Subcutaneous adipose tissue (tissue), 4 donors: ENCODE results near the gene ARPC1A. TPM values are rescaled to one million over a fixed set of nuclear protein-coding genes. Genes with fewer than 3 reads are reported as not detected.

Experiments used
- total RNA-seq, 4 donors: library from RNA; depleted of rRNA; stranded (reverse); fragments of >200 nt; gene quantifications; one replicate each; pipeline ENCODE4 v1.1.0, GENCODE V29; 2016
- TF ChIP-seq, protein P1 (sequence below): fragments of 450-650 bp; IDR thresholded peaks from one replicate; pipeline ENCODE4 v1.5.1; 2016; ENCODE audit warnings: low read depth, mild to moderate bottlenecking, control low read depth, antibody characterized with exemption, moderate library complexity

ARPC1A gene
- total RNA-seq, 4 donors from 2014 or later, result 87.2 to 152 (median 113) TPM

DNA sequence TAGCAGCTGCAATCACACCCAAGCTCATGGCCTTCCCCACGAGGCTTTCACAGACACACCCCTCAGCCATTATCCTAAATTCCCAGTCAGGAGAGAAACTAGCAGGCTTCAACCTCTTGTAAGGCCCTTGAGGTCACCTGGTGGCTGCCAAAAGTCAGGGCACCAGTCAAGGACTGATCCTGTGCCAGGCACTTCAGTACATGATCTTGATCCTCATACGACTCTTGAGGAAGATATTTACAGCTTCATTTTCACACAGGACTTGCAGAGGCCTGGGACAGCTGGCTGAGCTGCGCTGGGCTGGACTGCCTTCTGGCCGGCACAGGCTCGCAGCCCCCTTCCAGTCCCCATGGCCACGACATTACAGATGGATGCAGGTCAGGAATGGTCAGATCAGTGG lies 73.9 kb downstream of the ARPC1A start:
- TF ChIP-seq, protein P1, sequence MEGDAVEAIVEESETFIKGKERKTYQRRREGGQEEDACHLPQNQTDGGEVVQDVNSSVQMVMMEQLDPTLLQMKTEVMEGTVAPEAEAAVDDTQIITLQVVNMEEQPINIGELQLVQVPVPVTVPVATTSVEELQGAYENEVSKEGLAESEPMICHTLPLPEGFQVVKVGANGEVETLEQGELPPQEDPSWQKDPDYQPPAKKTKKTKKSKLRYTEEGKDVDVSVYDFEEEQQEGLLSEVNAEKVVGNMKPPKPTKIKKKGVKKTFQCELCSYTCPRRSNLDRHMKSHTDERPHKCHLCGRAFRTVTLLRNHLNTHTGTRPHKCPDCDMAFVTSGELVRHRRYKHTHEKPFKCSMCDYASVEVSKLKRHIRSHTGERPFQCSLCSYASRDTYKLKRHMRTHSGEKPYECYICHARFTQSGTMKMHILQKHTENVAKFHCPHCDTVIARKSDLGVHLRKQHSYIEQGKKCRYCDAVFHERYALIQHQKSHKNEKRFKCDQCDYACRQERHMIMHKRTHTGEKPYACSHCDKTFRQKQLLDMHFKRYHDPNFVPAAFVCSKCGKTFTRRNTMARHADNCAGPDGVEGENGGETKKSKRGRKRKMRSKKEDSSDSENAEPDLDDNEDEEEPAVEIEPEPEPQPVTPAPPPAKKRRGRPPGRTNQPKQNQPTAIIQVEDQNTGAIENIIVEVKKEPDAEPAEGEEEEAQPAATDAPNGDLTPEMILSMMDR, result no peak

DNA sequence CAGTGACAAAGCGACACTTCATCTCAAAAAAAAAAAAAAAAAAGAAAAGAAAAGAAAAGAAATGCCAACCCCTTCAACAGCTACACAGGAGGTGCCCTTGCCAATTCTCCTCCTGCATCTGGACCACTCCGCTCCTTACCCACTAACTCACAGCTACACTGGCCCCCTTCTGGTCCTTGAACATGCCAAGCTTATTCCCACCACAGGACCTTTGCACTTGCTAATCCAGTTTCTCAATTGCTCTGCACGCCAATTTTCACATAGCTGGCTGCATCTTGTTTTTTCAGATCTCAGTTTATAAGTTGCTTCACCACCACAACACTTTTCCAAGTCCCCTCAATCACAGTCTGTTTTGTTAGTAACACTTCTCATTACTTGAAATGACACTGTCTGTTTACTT lies 77.2 kb downstream of the ARPC1A start:
- TF ChIP-seq, protein P1, result no peak

DNA sequence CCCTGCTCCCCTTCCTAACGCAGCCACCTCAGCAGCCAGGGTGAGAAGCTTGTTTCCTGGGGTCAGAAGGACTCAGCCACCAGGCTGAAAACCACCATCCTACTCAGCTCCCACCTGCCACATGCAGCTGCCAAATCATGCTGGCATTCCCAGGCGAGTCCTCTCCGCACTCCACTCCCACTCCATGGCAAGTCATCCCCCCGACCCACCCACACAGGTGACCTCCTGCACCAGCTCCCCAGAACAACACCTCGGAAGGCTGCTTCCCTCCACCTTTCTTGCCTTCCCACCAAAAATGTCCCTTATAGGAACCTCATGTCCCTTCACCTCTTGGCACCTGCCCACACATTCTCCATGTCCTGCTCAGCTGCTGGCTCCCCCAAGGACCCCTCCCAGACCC lies 78.1 kb downstream of the ARPC1A start:
- TF ChIP-seq, protein P1, result no peak

DNA sequence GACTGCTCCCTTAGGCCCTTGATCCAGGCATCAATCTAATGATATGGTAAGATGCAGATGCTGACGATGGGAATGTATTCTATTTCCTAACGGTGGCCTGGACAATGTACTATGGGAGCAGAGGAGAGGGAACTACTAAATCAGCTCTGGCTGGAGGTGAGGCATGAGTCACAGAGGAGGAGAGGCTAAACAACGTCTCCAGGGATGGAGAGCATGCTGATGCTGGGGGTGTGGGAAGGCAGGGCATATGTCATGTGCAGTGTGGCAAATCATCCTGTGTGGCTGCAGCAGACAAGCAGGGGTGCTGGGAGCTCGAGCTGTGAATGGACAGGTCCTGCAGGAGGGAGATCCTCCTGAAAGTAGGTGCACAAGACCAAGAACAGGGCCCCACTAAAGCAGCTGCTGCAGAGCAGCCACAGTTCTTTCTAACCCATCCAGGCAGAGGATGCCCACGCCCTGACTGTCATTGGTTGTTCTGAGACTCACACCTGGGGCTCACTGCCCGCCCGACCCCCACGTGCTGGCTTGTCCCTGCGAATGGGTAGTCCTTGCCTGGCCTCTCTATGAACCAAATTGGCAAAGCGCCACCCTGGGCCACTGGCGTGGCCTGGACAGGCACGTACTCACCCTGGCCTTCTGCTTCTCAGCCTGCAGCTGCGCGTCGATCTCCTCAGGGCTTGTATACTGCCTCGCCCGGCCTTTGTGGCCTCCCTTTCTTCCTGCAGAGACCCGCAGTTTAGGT lies 78.7 kb downstream of the ARPC1A start:
- TF ChIP-seq, protein P1, result no peak

DNA sequence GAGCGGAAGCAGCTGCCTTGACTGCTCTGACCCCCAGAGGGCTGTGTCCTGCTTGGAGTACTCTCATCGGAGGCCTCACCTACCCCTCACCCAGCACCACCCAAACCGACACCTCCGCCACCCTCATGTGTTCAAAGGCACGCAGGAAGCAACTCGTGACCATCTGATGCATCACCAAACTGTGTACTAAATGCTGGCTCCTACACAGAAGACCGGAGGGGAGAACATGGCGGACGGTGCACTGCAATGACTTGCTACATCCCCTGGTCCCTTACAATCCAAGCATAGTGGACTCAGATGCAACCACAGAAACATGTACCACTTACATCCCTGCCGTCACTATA lies 79.3 kb downstream of the ARPC1A start:
- TF ChIP-seq, protein P1, result no peak

DNA sequence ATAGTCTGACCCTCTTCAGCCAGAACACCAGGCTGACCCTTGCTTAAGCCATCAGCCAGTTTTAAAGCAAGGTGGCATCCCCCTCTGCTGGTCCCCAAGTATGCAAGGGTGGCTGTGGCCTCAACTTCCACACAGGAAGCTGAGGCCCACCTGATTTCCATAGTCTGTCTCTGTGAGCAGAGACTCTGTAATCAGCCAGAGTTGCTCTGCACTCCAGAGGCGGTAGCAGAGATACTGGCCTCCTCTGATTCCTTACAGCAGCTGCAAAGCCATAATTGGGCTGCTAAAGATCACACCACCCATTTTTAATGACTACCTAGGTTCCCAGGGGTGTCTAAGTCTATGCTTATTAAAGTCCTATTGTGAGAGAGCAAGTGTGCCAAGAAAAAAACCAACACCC lies 80.9 kb downstream of the ARPC1A start:
- TF ChIP-seq, protein P1, result no peak

DNA sequence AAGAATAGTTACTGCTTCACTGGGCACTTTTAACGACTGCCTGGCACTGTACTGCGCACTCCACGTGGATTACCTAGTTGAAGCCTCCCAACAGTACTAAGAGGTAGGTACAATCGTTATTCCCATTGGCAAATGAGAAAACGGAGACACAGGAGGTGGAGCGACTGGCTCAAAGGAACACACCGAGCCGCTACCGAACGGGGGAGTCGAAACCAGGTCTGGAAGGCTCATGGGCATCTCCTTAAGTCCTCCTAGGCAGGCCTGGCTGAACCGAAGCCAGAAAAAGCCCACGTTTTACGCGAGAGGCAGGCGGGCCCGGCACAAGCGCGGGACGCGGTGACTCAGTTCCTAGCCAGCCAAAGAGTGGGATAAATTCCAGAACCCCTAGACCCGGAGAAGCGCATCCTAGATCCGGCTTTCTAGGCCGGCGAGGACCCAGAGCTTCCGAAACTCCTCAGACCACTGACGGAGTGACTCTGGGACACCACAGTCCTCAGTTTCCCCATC lies 82.2 kb downstream of the ARPC1A start:
- TF ChIP-seq, protein P1, result no peak
